GM12865 (cell line): Measurements from ENCODE around the gene TSPAN9.
A peak's percentile ranks its signal among the peaks of the same experiment; 100 is the strongest.
"Not testable (repeated sequence)": the region's sequence is repeated elsewhere in the genome, so short reads cannot be mapped to it uniquely, and the experiment has no call there.

ENCODE experiments used
- DNase-seq: peaks from one replicate; pipeline ENCODE4 v3.0.0; 2010; ENCODE audit warnings: low read depth
- H3K4me3 ChIP-seq: 2 replicates; pipeline ENCODE4 v1.5.1; 2011; ENCODE audit warnings: mild to moderate bottlenecking, low read depth, low read length, control low read depth
- CTCF ChIP-seq: IDR thresholded peaks from 2 replicates; pipeline ENCODE4 v1.5.1; 2011; ENCODE audit warnings: low read length, control low read depth, low read depth, inconsistent platforms; ENCODE audit not compliant: insufficient read depth; ENCODE audit errors: missing control alignments

The TSPAN9 gene

GRCh38 chr12:3065300-3065699, 11.9 kb upstream of the TSPAN9 start:
- no peak for TF ChIP-seq CTCF
- no peak for DNase-seq
- H3K4me3 ChIP-seq = no peak overlapping the region

GRCh38 chr12:3065846-3066245, 11.3 kb upstream of the TSPAN9 start:
- DNase-seq, H3K4me3 ChIP-seq: not testable (repeated sequence)

GRCh38 chr12:3069714-3070113, 7.5 kb upstream of the TSPAN9 start:
- DNase-seq = no peak
- no peak for TF ChIP-seq CTCF
- H3K4me3 ChIP-seq = no peak overlapping the region

- TF ChIP-seq CTCF = no peak
- H3K4me3 ChIP-seq = no peak overlapping the region
- DNase-seq = no peak
Observed at GRCh38 chr12:3071107-3071506, 6.1 kb upstream of the TSPAN9 start.

- no peak for DNase-seq
- TF ChIP-seq CTCF = no peak
- H3K4me3 ChIP-seq = no peak overlapping the region
Observed at GRCh38 chr12:3071710-3072109, 5.5 kb upstream of the TSPAN9 start.

GRCh38 chr12:3073438-3074250, 3.5 kb upstream of the TSPAN9 start:
- peak; percentile 88 for DNase-seq
- TF ChIP-seq CTCF = peak; percentile 98
- no peak overlapping the region for H3K4me3 ChIP-seq

- H3K4me3 ChIP-seq = no peak overlapping the region
- DNase-seq = no peak
- no peak for TF ChIP-seq CTCF
Observed at GRCh38 chr12:3075315-3075714, 1.9 kb upstream of the TSPAN9 start.
